HG02981 (cell line): ENCODE results near the gene JAK1.
"Not testable (repeated sequence)": the region's sequence is repeated elsewhere in the genome, so short reads cannot be mapped to it uniquely, and the experiment has no call there.

Experiments used
- ATAC-seq: cut with Tn5 transposase; IDR thresholded peaks from one replicate; pipeline ENCODE4 v1.9.1; 2021; ENCODE audit warnings: mild to moderate bottlenecking, moderate library complexity; ENCODE audit not compliant: unreplicated experiment

Gene JAK1

GRCh38 chr1:64966158-64966971 is at the start of gene JAK1:
JAK1 (minus strand) TSS chr1:64966549; CDS start chr1:64886264, 80,285 bp downstream.
- peak; percentile 76 for ATAC-seq

DNA sequence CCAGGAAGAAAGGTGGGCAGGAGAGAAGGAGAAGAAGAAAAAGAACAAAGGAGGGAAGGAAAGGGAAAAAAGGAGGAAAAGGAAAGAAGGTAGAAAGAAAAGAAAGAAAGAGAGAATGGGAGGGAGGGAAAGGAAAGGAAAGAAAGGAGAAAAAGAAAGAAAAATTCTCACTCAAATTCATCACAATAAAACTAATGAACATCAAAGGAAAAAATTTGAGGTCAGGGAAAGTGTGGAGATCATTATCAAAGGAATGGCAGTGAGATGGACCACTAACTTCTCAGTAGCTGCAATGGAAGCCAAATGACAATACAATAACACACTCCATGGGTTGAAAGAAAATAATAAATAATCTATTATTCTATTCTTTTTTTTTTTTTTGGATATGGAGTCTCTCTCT is 48.0 kb upstream of the JAK1 start:
- no peak for ATAC-seq

GRCh38 chr1:65011983-65012382 is 45.6 kb upstream of the JAK1 start:
- ATAC-seq: no peak

GRCh38 chr1:65009724-65010420 is 43.5 kb upstream of the JAK1 start:
- no peak for ATAC-seq

DNA sequence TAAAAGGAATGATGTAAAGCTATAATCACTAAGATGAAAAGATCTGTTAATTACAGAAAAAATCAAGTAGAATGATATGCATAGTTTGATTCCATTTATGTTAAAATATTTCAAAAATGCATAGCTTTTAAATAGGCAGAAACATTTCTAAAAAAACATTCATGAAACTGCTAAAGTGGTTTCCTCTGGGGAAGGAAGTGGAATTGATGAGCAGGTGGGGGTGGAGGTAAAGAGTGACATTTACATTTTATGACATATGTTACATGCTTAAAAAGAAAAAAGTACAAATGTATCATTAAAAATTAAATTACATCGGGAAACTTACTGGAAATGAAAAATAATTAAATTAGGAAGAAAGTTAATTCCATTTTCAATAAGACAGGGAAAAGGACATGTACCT is 42.8 kb upstream of the JAK1 start:
- ATAC-seq: no peak

DNA sequence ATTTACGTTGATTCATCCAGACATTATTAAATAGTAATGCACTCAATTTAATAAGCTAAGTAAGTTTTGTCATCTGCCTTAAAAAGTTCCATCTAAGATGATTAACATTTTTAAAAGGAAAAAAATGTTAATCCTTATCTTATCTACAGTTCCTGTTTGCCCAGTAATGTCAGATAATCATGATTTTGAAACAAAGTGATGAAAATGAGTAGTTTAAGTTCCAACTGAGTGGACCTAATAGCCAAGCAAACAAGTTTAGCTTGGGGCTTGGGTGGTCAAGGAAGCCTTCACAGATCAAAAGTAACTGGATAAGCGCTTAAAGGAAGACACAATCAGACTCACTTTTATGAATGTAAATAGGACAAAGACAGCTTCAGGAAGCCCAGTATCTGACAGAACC is 40.5 kb upstream of the JAK1 start:
- ATAC-seq: no peak

DNA sequence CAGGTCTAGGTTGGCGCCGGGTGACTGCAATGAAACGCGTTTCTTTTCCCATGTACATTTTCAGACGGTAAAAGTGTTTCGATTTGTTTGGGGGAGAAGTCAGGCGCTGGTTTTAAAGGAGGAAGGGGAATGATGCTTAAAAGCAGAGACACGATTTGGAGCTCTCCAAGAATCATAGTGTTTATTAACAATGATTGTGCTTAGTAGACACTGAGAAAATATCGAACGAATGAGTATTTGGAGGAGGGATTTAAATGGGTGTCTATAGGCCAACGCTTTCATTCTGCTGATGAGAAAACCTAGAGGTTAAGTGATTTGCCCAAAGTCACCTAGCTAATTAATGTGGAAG is 36.9 kb upstream of the JAK1 start:
- ATAC-seq: no peak

DNA sequence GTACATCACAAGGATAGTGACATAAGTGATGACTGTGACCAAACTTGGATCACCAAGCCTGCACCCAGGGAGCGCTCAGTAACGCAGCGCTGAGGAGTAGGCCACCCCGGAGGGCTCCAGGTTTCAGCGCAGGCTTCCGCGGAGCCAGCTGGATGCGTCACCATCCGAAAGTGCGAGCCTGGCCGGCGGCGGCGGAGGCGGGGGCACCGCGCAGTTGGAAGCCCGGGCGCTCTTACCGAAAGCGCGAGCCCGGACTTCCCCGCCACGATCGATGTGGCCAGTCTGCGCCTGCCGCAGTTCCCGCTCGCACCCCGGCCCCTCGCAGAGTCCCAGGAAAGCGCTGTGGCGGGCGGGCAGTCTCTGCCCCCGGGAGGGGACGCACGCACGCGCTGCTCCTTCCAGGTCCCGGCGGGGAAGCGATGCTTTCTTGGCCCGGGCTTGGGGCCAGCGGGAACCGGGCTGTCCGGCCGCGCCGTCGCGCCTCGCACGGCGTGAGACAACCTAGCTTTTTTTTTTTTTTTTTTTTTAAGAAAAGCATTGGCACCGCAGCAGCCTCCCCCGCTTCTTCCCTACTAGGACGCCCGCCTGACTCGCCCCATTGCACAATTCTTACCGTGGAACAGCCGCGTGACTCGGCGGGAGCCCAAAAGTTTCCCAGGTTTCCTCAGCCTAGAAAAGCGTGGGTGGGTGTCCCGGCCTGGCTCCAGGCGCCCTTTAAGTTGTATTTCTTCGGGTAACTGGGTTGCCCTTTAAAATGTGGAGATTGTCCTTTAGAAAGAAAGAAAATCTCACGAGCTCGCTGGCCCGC is 36.4 kb upstream of the JAK1 start:
- ATAC-seq: peak; percentile 88

DNA sequence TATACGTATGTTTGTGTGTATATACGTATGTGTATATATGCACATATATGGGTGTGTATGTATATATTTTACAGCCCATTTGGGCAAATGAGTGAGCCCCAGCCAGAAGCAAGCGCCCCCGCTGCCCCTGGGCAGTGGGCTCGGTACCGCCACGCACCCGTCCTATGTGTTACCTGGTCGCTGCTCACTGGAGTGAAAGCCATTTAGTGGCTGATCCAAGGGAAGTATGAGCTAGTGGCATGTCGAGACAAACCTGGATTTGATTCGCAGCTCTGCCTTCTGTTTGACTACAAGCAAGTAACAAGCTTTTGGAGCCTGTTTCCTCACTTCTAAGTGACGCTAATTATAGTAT is 35.8 kb upstream of the JAK1 start:
- no peak for ATAC-seq

DNA sequence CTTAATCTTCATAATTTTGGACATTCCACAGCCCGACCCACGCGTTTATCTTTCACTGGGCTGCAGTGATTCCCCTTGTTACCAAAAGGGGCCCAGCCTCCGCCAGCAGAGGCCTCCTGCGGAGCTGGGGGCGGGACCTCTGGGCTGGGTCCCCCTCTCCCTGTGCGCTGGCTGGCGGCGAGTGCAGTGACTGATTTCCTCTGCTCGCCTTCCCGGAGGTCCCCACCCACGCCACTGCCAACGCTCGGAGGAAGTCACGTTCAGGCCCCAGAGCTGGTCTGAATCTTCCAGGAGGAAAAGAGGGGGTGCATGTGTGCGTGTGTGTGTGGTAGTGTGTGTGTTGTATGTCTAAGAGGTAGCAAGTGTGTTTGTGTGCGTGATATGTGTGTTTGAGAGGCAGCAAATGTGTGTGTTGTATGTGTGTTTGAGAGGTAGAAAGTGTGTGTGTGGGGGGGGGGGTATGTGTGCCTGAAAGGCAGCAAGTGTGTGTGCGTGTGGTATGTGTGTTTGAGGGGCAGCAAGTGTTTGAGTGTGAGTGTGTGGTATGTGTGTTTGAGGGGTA is 35.0 kb upstream of the JAK1 start:
- no peak for ATAC-seq

DNA sequence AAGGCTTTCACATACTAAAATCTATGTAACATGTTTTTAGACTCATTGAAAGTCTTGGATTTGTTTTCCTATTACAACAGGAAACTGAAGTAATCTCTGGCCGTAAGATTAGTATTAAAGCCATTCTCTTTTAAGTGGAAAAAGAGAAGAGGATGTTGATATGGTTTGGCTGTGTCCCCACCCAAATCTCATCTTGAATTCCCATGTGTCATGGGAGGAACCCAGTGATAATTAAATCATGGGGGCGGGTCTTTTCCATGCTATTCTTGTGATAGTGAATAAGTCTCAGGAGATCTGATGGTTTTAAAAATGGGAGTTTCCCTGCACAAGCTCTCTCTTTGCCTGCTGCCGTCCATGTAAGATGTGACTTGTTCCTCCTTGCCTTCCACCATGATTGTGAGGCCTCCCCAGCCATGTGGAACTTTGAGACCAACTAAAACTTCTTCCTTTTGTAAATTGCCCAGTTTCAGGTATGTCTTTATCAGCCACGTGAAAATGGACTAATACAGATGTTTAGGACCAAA is 32.1 kb upstream of the JAK1 start:
- not testable (repeated sequence) for ATAC-seq

GRCh38 chr1:64996541-64997257 is 30.4 kb upstream of the JAK1 start:
- ATAC-seq: no peak

DNA sequence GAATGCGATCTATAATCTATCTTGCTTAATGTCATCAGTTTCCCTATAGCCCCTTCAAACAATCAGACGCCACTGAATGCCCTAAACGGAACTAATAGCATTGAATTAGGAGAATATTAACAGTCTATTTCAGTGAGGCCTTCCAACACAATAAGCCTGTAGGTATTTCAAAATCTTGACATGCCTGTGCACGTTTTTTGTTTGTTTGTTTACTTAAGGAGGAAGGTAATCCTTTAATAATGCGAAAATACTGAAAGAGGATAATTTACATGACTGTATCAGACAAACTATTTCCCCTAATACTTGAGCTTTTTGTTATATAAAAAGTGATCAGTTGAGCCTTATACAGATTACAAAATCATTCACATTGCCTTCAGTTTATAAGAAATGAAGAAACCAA is 29.0 kb upstream of the JAK1 start:
- ATAC-seq: no peak

- ATAC-seq: peak; percentile 98
Observed at GRCh38 chr1:64986903-64987871, 20.8 kb upstream of the JAK1 start.

DNA sequence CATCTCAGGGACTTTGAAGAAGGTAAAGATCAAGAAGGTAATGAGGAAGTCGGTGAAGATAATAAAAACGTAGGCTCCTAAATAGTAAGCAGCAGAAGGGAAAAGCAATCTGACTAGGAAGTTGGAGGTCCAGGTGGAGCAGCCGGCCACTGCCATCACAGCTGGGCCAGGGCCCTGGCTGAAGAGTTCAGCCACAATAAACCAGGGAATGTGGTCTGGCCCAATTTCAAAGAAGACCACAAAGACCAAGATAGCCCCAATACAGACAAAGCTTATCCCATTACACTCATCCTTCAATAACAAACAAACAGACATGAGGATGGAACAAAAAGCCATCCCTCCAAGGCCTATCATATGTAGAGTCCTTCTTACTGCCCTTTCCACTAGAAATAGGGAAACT is 18.4 kb upstream of the JAK1 start:
- ATAC-seq: no peak

DNA sequence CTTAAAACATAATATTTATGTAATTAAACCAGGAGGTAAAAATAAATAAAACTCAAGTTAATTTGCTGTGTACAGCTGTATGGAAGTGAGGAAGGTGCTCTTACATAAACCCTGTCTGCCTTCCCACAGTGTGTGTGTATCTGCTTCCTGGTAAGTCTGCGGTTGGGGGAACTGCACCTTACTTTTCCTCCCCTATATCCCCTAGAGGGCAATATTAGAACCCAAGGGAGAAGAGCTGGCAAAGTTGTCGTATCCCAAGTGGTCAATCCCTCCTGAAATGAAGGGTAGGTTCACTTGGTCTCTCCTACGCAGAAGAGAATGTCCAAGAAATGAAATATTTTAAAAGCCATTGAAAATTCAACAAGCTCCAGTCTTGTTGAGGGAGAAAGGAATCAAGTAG is 17.8 kb upstream of the JAK1 start:
- no peak for ATAC-seq

- ATAC-seq: no peak
Observed at GRCh38 chr1:64983110-64983509, 16.8 kb upstream of the JAK1 start.

- ATAC-seq: no peak
Observed at GRCh38 chr1:64981601-64982533, 15.5 kb upstream of the JAK1 start.
